Measurements from ENCODE around the gene IGSF3.
"Not testable (repeated sequence)": the region's sequence is repeated elsewhere in the genome, so short reads cannot be mapped to it uniquely, and the experiment has no call there.

The IGSF3 gene

DNA sequence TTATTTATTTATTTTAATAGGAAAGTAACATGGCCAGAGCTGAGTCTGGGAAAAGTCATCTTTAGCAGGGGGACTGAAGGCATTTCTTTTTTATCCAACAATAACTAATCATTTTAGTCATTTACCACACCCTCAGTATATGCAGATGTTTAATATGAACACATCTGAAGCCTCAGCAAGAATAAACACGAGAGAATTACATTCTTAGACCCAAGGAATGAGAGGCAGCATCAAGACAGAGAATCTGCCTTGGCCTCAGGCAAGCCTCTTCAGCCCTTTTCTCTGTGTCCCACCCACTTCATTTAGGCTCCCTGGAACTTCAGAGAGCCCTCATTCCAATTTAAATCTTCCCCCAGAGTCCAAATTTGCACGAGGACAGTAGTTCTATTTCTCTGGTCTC, 17.0 kb upstream of the IGSF3 start:
- DNase-seq = no peak

DNA sequence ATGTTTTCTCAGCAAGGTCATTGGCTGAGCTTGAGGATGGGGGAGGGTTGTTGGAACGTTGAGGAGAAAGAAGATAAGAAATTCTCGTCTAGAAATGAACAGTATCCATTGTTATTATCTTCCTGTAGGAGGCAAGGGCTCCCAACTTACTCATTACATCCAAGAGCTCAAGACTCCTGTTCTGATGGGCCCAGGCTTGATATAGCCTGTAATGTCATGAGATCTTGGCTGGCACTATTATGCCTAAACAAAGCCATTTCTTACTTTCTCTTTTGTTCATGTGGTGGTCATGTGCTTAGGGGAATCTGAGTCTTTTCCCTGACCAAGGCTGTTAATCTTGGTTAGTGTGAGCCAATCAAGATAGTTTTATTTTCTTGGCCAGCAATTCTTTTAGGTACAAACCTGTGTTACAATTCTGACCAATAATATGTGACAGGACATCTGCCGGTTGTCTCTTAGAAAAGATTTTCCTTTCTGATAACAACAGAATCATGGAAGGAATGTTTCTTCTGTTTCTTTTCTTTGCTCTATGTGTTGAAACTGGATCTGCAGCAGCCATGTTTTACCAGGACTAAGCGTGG, 15.2 kb upstream of the IGSF3 start:
- DNase-seq = no peak

DNA sequence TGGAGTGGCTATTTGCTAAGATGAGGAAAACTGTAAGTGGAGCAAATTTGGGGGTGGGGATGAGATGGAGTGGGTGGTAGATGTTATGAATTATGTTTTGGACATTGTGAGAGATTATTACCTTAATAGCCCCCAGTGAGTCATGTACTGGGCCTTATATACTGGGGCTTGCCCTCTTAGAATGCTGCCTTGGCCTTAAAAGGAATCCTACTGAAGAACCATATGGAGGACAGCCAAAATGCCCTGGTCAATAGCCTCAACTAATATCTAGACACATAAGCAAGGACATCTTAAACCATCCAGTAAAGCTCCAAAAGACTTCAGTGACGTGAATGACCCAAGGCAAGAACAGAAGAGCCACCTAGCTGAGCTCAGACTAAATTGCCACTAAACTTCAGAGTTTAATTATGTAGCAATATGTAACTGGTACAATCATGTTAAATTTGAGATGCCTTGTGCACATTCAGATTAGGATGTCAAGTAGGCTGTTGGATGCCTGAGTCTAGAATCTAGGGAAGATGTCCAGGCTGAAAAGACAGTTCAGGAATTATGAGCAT, 13.9 kb upstream of the IGSF3 start:
- no peak for DNase-seq

DNA sequence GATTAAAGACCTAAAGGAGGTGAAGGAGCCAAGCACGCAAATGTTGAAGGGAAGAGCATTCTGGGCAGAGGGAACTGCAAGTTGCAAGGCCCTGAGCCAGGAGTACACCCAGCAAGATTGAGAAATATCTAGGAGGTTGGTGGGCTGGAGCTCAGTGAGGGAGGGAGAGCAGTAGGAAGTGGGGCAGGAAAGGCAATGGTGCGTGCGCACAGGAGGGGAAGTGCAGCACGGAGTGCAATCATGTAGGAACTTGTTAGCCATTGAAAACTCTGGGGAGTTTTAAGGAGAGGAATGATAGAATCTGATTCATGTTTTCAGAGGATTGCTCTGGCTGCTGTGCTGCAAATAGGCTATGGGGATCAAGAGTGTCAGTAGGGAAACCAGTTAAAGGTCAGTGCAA, 13.2 kb upstream of the IGSF3 start:
- no peak for DNase-seq

GRCh38 chr1:116679828-116680628, 12.5 kb upstream of the IGSF3 start:
- DNase-seq = no peak

DNA sequence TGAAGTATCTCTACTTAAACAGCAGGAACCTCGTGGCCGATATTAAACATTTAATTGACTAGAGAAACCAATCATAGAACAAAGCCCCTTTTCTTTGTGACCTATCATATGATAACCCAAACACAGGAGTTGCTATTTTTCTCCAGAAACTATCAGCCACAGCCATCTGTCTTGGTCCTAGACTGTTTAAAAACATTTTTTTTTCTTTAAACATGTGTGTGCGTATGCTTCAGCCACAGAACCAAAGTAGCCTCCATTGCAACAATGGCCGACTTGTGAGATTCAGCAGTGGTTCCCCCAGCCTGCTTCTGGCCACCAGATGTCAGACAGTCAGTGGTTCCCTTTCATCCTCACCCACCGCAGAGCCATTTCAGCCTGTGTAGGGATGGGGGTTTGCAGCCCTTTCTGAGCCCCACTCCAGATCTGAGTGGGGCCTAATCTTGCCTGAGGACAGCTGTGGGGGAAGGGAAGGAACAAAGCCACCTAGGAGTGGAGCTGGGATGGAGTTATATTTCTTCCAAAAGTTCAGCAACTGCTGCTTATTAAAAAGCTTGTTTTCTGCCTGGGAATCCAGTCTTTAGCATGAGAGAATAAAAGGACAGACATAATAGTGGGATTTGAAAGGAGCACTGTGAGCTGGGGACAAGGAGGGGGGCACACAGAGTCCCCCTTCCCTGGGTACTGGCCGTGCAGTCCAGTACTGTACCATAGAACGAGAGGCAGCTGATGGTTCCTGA, 11.7 kb upstream of the IGSF3 start:
- no peak for DNase-seq

DNA sequence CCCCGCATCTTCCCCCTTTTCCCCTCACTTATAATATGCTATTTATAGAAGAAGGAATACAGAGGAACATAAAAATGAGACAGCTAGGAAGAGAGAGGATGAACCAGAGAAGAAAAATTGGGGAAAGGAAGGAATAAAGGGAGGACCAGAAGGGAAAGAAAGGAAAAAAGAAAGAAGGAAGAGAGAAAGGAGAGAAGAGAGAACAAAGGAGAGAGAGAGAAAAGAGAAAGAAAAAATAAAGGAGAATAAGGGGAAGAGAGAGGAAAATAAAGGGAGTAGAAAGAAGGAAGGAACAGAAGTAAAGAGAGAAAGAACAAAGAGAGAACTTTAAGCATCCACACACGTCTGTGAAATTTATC, 11.2 kb upstream of the IGSF3 start:
- DNase-seq = no peak

DNA sequence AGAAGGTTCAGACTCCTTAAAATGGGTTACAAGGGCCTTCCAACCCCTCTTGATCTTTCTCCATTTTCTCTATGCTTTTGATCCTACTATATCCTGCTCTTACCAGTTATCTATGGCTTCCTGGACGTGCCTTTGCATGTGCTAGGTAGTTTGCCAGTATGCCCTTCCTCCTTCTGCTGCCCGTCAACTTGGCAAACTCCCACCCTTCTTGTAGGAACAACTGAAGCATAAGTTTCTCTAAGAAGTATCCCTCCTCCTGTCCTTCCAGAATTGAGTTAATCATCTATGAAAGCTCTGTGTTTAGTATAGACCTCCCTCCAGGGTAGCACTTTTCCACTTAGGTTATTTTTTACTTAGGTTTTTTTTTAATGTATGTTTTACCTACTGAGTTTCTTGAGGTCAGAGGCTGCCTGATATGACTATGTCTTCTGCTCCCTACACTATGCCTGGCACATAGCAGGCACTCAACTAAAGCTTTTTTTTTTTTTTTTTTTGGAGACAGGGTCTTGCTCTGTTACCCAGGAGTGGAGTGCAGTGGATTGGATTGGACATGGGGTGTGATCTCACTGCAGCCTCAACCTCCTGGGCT, 10.0 kb upstream of the IGSF3 start:
- DNase-seq = no peak

DNA sequence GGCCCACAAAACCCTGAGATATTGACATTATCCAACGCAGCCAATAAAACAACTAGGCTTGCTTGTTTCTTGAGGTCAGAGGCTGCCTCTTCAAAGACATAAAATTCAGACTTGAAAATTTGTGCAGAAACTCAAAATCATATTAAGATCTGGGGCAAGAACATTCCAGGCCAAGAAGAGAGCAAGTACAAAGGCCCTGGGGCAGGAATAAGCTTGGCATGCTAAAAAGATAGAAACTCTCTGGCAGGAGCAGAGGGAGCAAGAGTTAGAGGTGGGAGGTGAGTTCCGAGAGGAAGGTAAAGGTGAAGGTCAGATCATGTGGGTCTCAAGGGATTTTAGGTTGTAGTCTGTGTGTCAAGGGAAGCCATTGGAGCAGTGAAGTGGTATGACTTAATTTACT, 8.8 kb upstream of the IGSF3 start:
- DNase-seq = no peak

- DNase-seq = no peak
These were observed 7.2 kb upstream of the IGSF3 start for GRCh38 chr1:116674751-116675150.

DNA sequence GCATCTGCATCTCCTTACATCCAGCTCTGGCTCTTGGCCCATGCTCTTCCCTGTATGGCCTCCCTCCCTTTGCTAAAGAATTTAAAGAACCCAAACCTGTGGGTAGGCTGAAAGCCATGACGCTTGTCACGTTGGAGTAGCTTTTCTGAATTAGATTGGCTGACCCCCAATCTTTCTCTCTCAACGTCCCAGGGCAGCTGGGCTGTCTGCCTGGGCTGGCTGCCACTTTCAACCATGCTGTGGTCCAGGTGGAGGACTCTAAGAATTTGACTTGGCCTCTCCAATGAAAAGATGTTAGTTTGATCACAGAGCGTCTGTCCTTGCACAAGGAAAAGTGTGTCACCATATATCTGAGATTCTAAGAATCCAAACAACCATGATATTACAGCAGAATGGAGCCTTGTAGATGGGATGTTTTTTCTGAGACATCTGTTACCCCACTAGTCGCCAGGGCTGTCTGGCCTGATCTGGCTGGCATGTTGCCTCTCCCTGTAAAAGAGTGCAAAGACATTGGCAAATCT, 6.5 kb upstream of the IGSF3 start:
- DNase-seq = no peak

DNA sequence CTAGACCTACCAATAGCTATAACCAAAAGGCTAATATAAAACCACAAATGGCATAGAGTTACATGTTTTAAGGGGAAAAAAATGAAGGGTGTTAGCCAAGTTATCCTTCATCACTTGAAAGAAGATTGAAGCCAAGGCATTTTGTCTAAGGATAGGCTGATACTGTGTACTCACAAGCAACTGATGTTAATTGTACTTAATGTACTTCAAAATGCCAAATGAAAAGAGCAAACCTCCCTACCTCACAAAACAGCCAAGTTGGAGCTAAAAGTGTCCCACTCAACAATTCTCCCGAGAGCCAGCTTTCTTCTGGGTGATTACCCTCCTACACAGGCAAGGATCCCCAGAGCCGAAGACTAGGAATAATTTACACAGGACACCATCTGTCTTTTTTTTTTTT, 4.4 kb upstream of the IGSF3 start:
- DNase-seq = no peak

DNA sequence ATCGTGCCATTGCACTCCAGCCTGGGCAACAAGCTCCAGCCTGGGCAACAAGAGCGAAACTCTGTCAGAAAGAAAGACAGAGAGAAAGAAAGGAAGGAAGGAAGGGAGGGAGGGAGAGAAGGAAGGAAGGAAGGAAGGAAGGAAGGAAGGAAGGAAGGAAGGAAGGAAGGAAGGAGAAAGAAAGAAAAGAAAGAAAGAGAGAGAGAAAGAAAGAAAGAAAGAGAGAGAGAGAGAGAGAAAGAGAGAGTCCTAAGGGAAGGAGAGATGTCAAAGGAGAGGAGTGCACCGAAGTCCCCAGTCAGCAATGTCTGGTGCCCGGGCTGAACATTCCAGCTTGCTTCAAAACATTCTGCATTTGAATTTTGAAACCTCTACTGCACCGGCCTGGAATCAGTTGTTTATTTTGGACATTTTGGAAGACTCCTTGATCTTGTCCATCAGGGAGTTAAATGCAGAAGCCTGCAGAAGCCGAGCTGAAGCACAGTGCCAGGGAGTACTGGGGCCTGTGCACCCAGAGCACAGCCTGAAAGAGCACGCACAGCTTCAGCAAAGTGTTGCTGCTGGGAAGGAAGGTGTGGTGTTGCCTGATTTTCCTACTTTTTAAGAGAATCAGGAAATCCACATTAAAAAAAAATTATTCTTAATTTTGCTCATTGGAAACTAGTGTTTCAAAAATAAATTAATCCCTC, 3.7 kb upstream of the IGSF3 start:
- DNase-seq = no peak

- no peak for DNase-seq
These were observed 744 bp upstream of the IGSF3 start for GRCh38 chr1:116668277-116668676.

DNA sequence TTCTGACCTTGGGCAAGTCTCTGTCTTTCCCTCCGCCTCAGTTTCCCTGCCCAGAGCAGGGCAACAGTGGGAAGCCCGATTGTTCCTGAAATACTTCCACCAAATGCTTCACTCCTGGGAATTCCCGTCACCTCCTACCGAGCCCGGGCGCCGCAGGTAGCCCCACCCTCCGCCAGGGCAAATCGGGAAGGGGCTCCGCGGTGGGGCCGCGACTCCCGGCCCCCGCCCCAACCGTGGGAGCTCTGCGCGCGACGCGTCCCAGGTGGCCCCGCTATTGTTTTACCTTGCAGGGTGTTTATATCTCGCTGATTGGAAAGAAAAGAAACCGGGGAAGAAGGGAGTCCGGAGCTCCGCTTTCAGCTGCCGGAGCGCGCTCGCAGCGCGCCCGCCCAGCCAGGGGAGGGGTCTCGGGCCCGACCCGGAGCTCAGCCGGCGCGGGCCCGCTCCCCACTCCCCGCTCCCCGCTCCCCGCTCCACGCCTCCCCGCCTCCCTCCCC, 407 bp downstream of the IGSF3 start:
- no peak for DNase-seq

- no peak for DNase-seq
These were observed 1.1 kb downstream of the IGSF3 start for GRCh38 chr1:116666187-116667077.

GRCh38 chr1:116664978-116665371, 2.6 kb downstream of the IGSF3 start:
- DNase-seq = no peak

DNA sequence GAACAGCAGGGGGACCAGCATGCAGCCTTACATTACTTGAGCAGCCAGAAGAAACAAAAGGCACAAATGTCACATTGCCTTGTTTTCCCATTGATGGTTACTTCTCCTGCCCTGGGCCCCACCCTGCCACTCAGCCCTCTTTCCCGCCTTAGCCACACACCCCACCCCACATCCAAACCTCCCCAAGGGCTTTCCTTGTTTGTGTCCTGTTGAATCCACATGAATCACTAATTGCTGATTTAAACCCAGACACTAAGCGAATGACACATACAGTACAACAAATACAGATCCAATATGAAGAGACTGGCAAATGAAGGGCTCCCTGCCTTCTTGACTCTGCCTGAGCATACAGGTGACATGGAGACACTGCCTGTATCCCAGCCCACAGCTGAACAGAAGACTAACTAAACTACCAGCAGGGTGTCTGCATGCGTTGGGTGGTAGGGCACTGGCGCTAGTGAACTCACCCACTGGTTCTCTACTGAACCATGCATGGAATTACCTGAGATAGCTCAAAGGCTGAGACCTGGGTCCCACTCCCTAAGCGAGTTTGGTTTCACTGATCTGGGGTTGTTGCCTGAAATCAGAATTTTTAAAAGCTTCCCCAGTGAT, 3.1 kb downstream of the IGSF3 start:
- DNase-seq = no peak

DNA sequence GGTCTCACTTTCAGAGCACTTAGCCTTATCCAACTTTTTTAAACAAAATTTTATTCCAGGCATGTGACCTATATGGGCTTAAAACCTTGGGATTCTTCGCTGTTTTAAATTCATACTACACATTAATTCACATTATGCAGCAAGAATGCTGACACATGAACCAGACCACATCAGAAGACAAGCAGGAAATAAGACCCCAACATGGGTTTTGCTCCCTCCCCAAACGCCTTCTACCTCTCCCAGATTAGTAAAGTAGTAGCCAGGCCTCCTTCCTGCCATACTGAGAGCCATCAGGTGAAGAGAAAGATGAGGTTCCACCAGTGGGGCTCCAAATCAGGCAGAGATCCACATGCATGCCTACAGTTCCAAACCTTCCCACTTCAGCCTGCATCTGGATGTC, 3.7 kb downstream of the IGSF3 start:
- DNase-seq = no peak

DNA sequence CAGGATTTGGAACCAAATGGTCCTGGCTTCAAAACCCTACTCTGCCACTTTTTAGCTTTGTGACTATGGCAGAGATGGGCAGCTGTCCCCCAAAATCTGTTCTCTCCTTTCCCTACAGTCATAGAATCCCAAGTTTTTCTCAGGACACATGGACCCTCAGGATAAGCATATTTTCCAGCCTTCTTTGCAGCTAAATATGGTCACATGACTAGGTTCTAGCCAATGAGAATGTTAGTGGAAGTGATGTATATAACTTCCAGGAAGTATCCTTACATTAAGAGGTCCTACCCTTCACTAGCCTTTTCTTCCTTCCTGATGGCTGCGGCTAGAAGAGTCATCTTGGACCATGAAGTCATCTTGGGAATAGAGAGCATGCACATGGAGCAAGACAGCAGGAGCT, 5.9 kb downstream of the IGSF3 start:
- DNase-seq = no peak

DNA sequence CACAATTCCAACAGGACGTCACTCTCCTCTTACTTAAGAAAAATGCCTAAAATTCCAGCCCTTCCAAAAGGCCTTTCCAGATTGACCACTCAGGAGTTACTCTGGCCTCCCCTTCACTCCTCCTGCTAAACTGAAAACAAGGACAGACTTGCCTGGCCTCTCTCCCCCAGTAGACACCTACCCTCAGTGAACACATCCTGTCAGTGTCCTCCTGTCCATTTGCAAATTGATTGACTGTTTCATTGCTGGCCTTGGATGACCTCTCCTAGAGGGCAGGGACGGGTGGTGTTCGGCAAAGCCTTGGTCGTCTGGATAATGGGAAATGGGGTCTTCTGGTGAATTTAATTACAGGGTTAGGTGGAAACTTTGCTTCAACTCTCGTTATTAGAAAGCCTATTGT, 8.9 kb downstream of the IGSF3 start:
- not testable (repeated sequence) for DNase-seq

All from activated CD4-positive, alpha-beta T cell treated with anti-CD3 and anti-CD28 coated beads, Interleukin-10, Interleukin-2, amounts not matched to agents 100 ng/mL and 50 ng/mL, durations not matched to agents 16 hours and 8 hours (primary cell).